NB4 (cell line): Measurements from ENCODE around the gene MCRS1.
A peak's percentile ranks its signal among the peaks of the same experiment; 100 is the strongest.

Source experiments
- DNase-seq: peaks from one replicate; pipeline ENCODE4 v3.0.0; 2010; ENCODE audit warnings: low read depth
- H3K4me3 ChIP-seq: one replicate; pipeline ENCODE4 v1.5.1; 2011; ENCODE audit warnings: mild to moderate bottlenecking, low read depth, low read length, moderate library complexity
- CTCF ChIP-seq: IDR thresholded peaks from one replicate; pipeline ENCODE4 v1.5.1; 2012; ENCODE audit warnings: low read depth, low read length
- MYC ChIP-seq: IDR thresholded peaks from 2 replicates; pipeline ENCODE4 v1.6.1; 2011; ENCODE audit warnings: low read depth, low read length
- POLR2A ChIP-seq: IDR thresholded peaks from 2 replicates; pipeline ENCODE4 v1.6.1; 2011; ENCODE audit warnings: mild to moderate bottlenecking; ENCODE audit not compliant: insufficient read length; ENCODE audit errors: extremely low read depth
- TF ChIP-seq, protein P1 (sequence below): IDR thresholded peaks from 2 replicates; pipeline ENCODE4 v1.6.1; 2011; ENCODE audit warnings: low read depth, low read length

The MCRS1 gene

DNA sequence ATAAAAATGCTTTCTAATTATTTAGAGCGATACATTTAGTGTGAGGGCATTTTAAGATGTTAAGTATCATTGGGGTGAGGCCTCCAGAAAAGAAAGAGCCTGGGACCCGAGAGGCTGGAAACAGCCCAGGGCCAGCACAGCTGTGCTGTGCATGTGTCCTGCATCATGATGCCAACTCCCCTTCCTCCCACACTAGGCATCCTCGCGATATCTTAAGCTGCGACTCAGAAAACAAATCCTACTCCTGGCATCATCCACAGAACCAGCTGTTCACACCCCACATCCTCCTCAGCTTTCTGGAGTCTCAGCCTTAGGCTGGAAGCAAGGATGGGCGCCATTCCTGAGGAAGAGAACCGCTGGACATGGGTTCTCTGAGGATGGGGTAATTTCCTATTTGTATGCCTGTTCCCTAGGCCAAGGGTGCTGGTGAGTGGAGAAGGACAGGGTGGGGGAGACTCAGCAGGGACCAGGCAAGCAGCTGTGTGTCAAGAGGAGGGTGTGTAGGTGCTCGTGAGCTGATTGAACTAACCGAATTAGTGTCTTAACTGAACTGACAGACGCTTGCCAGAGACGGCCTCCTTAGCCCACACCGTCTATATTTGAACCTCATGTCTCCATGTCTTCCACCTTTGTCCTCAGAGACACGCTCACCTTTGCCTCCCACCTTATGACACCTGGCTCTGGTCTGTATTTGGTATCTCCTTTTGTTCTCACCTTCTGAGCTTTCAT lies 15.6 kb upstream of the MCRS1 start:
- no peak for DNase-seq

DNA sequence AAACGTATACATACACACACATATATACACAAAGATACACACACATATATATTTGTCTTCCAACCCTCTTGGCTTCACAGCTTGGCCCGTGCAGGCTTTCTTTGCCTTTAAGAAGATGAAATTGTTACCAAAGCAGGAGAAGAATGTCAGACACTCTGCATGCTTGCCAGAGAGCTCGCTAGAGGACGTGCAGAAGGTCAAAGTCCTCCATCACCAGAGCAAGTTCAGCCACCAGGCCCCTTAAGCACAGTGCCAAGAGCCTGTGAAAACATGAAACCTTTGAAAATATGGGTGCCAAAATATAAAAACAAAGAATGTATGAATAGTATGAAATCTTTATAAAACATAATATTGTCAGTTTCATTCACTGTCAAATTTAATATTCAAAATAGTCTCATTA lies 14.9 kb upstream of the MCRS1 start:
- no peak overlapping the region for H3K4me3 ChIP-seq
- TF ChIP-seq, protein P1, sequence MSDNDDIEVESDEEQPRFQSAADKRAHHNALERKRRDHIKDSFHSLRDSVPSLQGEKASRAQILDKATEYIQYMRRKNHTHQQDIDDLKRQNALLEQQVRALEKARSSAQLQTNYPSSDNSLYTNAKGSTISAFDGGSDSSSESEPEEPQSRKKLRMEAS = no peak
- no peak for TF ChIP-seq CTCF
- no peak for TF ChIP-seq MYC
- TF ChIP-seq POLR2A = no peak
- DNase-seq = no peak

More for the DNA sequence above, 15.6 kb upstream of the MCRS1 start:
- no peak overlapping the region for H3K4me3 ChIP-seq
- TF ChIP-seq POLR2A (no peak), MYC (no peak), CTCF (no peak)
- TF ChIP-seq, protein P1 = no peak

DNA sequence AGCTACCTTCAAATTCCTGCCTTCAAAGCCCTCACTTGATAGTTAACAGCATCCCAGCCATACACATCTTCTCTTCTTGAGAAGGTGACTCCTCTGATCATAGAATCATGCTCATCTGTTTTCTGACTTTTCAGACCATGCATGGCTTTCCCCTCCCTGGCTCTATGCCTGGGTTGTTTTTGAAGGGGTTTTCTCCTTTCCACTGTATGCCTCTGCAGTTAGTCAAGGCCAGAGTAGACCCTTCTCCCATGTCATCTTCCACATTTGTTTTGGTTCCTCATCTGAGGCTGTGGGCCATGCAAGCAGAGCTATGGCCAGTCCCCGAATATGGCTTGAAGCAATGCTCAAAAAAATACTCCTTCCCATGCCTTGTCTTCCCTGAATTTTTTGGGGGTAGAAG lies 14.3 kb upstream of the MCRS1 start:
- no peak for DNase-seq
- H3K4me3 ChIP-seq = no peak overlapping the region
- no peak for TF ChIP-seq CTCF
- TF ChIP-seq MYC = no peak
- TF ChIP-seq POLR2A = no peak
- TF ChIP-seq, protein P1 = no peak

DNA sequence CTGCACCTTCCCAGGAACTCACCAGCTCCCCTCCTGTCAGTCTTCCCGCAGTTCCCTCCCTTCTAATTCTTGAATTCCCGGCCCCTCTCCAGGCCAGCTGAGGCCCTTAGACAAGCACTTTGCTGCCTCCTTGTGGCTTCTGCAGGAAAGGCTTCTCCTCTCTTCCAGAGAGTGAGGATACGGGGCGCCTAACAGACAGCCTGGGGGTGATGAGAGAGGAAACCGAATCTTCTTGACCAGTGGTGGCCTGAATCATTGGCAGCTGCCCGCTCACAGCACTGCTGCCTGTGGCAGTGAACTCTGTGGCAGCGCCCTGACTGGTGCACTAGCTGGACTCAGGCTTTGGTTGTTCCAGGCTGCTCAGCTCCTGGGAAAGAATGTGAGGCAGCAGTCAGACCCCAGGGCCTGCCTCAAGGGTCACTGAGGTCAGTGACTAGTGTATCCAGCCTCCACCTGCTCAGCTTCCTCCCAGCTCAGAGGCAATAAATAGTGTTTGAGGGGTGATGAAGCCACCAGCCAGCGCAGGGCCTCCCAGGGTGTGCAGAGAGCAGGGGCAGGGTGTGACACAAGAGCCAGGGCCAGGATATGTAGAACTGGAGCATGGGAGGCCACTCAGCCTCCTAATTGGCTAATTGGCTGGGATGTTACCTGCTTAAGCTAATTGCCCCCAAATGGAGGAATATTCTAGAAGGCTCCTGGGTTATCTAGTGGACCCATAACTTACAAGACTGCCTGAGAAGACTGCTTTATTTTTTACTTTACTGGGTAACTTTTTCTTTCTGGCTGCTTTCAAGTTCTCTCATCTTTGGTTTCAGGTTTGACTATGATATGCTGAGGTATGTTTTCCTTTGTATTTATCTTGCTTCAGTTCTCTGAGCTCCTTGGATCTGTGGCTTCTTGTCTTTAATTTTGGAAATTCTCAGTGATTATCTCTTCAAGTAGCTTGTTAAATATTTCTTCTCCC lies 12.9 kb upstream of the MCRS1 start:
- DNase-seq = peak; percentile 60
- TF ChIP-seq MYC (no peak), CTCF (peak; percentile 83)
- H3K4me3 ChIP-seq = no peak overlapping the region

GRCh38 chr12:49578471-49579112 lies 10.7 kb upstream of the MCRS1 start:
- TF ChIP-seq CTCF (no peak), POLR2A (no peak), MYC (no peak)
- TF ChIP-seq, protein P1 = no peak
- H3K4me3 ChIP-seq = no peak overlapping the region
- peak; percentile 33 for DNase-seq
